Measurements from ENCODE around the gene NCF4.

Gene NCF4

GRCh38 chr22:36828815-36829214 is 32.0 kb upstream of the NCF4 start:
- no peak overlapping the region for H3K4me3 ChIP-seq (ENCODE audit: low read depth, low read length)
- TF ChIP-seq, protein P1, sequence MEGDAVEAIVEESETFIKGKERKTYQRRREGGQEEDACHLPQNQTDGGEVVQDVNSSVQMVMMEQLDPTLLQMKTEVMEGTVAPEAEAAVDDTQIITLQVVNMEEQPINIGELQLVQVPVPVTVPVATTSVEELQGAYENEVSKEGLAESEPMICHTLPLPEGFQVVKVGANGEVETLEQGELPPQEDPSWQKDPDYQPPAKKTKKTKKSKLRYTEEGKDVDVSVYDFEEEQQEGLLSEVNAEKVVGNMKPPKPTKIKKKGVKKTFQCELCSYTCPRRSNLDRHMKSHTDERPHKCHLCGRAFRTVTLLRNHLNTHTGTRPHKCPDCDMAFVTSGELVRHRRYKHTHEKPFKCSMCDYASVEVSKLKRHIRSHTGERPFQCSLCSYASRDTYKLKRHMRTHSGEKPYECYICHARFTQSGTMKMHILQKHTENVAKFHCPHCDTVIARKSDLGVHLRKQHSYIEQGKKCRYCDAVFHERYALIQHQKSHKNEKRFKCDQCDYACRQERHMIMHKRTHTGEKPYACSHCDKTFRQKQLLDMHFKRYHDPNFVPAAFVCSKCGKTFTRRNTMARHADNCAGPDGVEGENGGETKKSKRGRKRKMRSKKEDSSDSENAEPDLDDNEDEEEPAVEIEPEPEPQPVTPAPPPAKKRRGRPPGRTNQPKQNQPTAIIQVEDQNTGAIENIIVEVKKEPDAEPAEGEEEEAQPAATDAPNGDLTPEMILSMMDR (IDR thresholded peaks at IDR 0.05; ENCODE audit: borderline replicate concordance, insufficient read depth, low read depth, low read length), result no peak

GRCh38 chr22:36829370-36830002 is 31.3 kb upstream of the NCF4 start:
- H3K4me3 ChIP-seq (ENCODE audit: low read depth, low read length), result no peak overlapping the region
- TF ChIP-seq, protein P1 (IDR thresholded peaks at IDR 0.05; ENCODE audit: borderline replicate concordance, insufficient read depth, low read depth, low read length), result no peak

DNA sequence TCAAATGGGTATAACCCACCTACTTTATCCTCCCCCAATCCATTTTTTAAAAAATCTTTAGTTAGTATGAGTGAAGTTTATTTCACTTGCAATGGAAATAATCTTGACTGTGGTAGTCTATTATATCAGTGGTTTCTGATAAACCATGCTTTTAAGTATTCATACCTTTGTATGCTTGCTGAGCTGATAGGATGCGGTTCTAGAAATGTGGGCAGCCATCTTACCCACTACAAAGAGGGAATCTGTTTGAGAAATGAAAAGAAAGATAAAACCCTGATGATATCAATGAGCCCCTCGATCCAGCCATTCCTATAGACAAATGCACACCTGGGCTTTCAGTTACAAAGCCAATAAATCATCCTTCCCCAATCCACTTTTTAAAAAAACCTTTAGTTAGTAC is 30.2 kb upstream of the NCF4 start:
- TF ChIP-seq, protein P1 (IDR thresholded peaks at IDR 0.05; ENCODE audit: borderline replicate concordance, insufficient read depth, low read depth, low read length), result no peak
- no peak overlapping the region for H3K4me3 ChIP-seq (ENCODE audit: low read depth, low read length)

DNA sequence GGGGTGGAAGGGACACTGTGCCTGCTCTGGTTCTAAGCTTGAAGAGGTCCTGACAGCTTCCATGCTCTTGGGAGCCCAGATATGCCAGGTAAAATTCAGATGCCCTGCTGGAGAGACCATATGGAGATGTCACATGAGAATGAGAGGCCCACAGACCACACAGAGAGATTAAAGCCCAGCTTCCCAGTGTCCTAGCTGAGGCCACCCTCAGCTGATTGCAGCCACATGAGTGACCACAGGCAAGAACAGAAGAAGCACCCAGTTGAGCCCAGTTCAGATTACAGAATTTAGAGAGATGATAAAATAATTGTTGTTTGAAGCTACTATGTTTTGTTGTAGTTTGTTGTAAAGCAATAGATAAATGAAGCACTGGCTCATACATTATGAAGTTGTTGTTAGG is 29.6 kb upstream of the NCF4 start:
- TF ChIP-seq, protein P1 (IDR thresholded peaks at IDR 0.05; ENCODE audit: borderline replicate concordance, insufficient read depth, low read depth, low read length), result no peak

DNA sequence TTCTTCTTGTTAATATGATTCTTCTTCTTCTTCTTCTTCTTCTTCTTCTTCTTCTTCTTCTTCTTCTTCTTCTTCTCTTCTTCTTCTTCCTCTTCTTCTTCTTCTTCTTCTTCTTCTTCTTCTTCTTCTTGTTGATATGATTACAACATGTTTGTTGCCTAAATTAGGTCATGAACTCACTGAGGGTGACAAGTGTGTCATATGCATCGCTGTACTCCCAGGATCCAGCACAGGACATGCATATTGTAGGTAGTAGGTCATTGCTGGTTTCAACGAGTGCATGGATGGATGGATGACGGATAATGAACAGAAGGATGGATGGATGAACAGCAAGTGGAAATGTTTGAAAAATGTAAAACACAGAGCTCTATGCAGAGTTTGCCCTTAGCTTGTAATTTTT is 29.1 kb upstream of the NCF4 start:
- no peak overlapping the region for H3K4me3 ChIP-seq (ENCODE audit: low read depth, low read length)
- TF ChIP-seq, protein P1 (IDR thresholded peaks at IDR 0.05; ENCODE audit: borderline replicate concordance, insufficient read depth, low read depth, low read length), result no peak

More for the DNA sequence above, 29.6 kb upstream of the NCF4 start:
- no peak overlapping the region for H3K4me3 ChIP-seq (ENCODE audit: low read depth, low read length)

DNA sequence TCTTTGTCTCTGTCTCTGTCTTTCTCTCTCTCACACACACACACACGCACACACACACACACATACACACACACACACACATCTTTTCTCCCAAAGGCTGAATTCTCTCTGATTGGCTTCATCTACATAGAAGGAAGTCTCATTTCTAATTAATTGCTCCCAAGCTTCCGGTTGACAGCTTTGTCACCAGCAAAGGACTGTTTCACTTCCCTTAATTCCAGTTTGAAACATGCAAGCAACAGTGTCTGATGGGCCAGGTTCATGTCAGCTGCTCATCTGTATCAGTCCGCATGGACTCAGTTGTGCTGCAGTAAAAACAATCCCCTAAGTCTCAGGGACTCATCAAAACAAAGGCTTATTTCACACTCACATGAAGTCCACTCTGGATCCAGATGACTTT is 27.7 kb upstream of the NCF4 start:
- TF ChIP-seq, protein P1 (IDR thresholded peaks at IDR 0.05; ENCODE audit: borderline replicate concordance, insufficient read depth, low read depth, low read length), result no peak
- no peak overlapping the region for H3K4me3 ChIP-seq (ENCODE audit: low read depth, low read length)

DNA sequence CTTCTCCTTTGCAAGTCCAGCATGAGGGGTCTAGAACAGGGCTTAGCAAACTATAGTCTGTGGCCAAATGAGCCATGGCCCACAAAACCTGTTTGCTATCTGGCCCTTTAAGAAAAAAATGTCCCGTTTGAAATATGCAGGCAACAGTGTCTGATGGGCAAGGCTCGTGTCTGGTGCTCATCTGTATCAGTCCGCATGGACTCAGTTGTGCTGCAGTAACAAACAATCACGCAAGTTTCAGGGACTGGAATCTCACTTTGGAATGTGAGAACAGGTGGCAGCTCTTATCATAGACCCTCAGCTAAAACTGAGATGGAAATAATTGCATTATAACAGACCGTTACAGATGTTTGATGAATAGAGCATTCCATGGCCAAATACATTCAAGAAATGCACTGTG is 24.9 kb upstream of the NCF4 start:
- TF ChIP-seq, protein P1 (IDR thresholded peaks at IDR 0.05; ENCODE audit: borderline replicate concordance, insufficient read depth, low read depth, low read length), result no peak
- H3K4me3 ChIP-seq (ENCODE audit: low read depth, low read length), result no peak overlapping the region

Data from GM12875 (cell line).